HepG2 (cell line): ENCODE measurements around the gene IRF4. TPM values are rescaled to one million over a fixed set of nuclear protein-coding genes. Genes with fewer than 3 reads are reported as not detected.
A peak's percentile ranks its signal among the peaks of the same experiment; 100 is the strongest.

Experiments
- ATAC-seq: fragments of 200-7000 bp; cut with Tn5 transposase; 3 replicates; pipeline ENCODE4 v1.9.1; 2020; ENCODE audit warnings: mild to moderate bottlenecking, moderate library complexity
- BruUV-seq: library from RNA; stranded (reverse); fragments of 400-500 nt; replicated peaks from 2 replicates; lab custom pipeline; 2021; lab: Mats Ljungman, UMichigan
- CTCF ChIA-PET: fragments of 300-600 bp; formaldehyde crosslinking; extraction: SDS; loops from one replicate; lab custom pipeline; 2021; ENCODE audit warnings: low total read pairs, inconsistent platforms, low intra/inter-chr PET ratio; lab: Yijun Ruan, JAX
- POLR2A ChIA-PET: fragments of 350-600 bp; sonication (Branson Sonifier 250); formaldehyde crosslinking; loops from one replicate; lab custom pipeline; 2020; ENCODE audit warnings: antibody characterized with exemption, inconsistent platforms; lab: Yijun Ruan, JAX
- DNase-seq: peaks from one replicate; pipeline ENCODE4 v3.0.0-alpha.2; 2015; ENCODE audit warnings: low spot score
- FAIRE-seq: peaks from 3 replicates; lab custom pipeline; 2011; peaks lifted over from hg19 to GRCh38; lab: Jason Lieb, UNC
- H2AFZ ChIP-seq: one replicate; pipeline ENCODE4 v1.6.1; 2011; ENCODE audit warnings: low read length, inconsistent platforms
- H3K27ac ChIP-seq: fragments of 300-600 bp; 3 replicates; pipeline ENCODE4 v1.8.0; 2011; ENCODE audit warnings: mixed run types, mild to moderate bottlenecking, mixed read lengths, low read length, inconsistent platforms; ENCODE audit not compliant: insufficient read depth; ENCODE audit errors: extremely low read length
- H3K27me3 ChIP-seq, 2 experiments: fragments of 200-600 bp in 1 of 2; 2 replicates in 1 of 2; 3 replicates in 1 of 2; pipeline versions ENCODE4 v1.6.0 to v1.8.0; 2011; ENCODE audit warnings: low read length in 2 of 2, mild to moderate bottlenecking in 2 of 2, moderate library complexity in 2 of 2, inconsistent platforms in 1 of 2; ENCODE audit not compliant: insufficient read depth in 2 of 2, control insufficient read depth in 1 of 2
- H3K36me3 ChIP-seq, 2 experiments: fragments of 200-600 bp in 1 of 2; replicated peaks in 1 of 2; 2 replicates in 1 of 2; 3 replicates in 1 of 2; pipeline versions ENCODE4 v1.5.1 to v1.8.0; 2011; ENCODE audit warnings: low read length in 2 of 2, inconsistent platforms in 1 of 2; ENCODE audit not compliant: insufficient read depth in 2 of 2, control insufficient read depth in 1 of 2
- H3K4me1 ChIP-seq: 2 replicates; pipeline ENCODE4 v1.5.1; 2012; ENCODE audit warnings: low read length, inconsistent platforms; ENCODE audit not compliant: insufficient read depth
- H3K4me2 ChIP-seq: 2 replicates; pipeline ENCODE4 v1.6.0; 2011; ENCODE audit warnings: low read depth, low read length, inconsistent platforms
- H3K4me3 ChIP-seq, 3 experiments: fragments of 200-600 bp in 1 of 3; sonication (generic), shearing (Covaris generic) in 1 of 3; replicated peaks in 1 of 3; 2 replicates each; pipeline ENCODE4 v1.5.1; 2011 to 2016; ENCODE audit warnings: low read length in 3 of 3, inconsistent platforms in 2 of 3, low read depth in 2 of 3, mild to moderate bottlenecking in 2 of 3, control low read depth in 1 of 3, mixed read lengths in 1 of 3; ENCODE audit not compliant: insufficient read depth in 1 of 3
- H3K79me2 ChIP-seq: one replicate; pipeline ENCODE4 v1.6.1; 2011; ENCODE audit warnings: low read length, inconsistent platforms; ENCODE audit not compliant: insufficient read depth
- H3K9ac ChIP-seq: 2 replicates; pipeline ENCODE4 v1.6.0; 2011; ENCODE audit warnings: mild to moderate bottlenecking, low read depth, low read length, inconsistent platforms; ENCODE audit not compliant: insufficient read depth
- H3K9me3 ChIP-seq: 2 replicates; pipeline ENCODE4 v1.5.1; 2012; ENCODE audit warnings: mild to moderate bottlenecking, low read length
- H4K20me1 ChIP-seq: 2 replicates; pipeline ENCODE4 v1.6.0; 2011; ENCODE audit warnings: inconsistent platforms, mild to moderate bottlenecking, low read length, moderate library complexity; ENCODE audit not compliant: insufficient read depth
- JDP2 ChIP-seq: sonication (generic); formaldehyde crosslinking; IDR thresholded peaks from 2 replicates; pipeline ENCODE4 v1.8.1; 2022; ENCODE audit warnings: missing genetic modification reagents, borderline replicate concordance
- KLF12 ChIP-seq: sonication (generic); formaldehyde crosslinking; IDR thresholded peaks from 2 replicates; pipeline ENCODE4 v1.4.0; 2020; ENCODE audit warnings: missing genetic modification reagents, borderline replicate concordance
- RBM39 ChIP-seq: fragments of 200-400 bp; formaldehyde crosslinking; IDR thresholded peaks from one replicate; pipeline ENCODE4 v1.6.1; 2018; ENCODE audit warnings: antibody characterized with exemption, mild to moderate bottlenecking, low read depth, low read length; ENCODE audit not compliant: poor library complexity, severe bottlenecking
- ZNF790 ChIP-seq: sonication (generic); formaldehyde crosslinking; IDR thresholded peaks from 2 replicates; pipeline ENCODE4 v1.8.0; 2022; ENCODE audit warnings: missing genetic modification reagents, mild to moderate bottlenecking, borderline replicate concordance
- ZNF841 ChIP-seq: sonication (generic); formaldehyde crosslinking; IDR thresholded peaks from 2 replicates; pipeline ENCODE4 v1.8.1; 2023; ENCODE audit warnings: missing genetic modification reagents, borderline replicate concordance
- WGBS: methylation state at CpG from one replicate; pipeline ENCODE4 v1.1.6; 2017; ENCODE audit warnings: low lambda C conversion rate; 5-methylcytosine and 5-hydroxymethylcytosine counted together
- in situ Hi-C: cut with HindIII; loops from 2 replicates; pipeline ENCODE4 v1.10.0; 2017; ENCODE audit warnings: low pct_unique_long_range_greater_than_20kb; ENCODE audit not compliant: extremely low pct_ligation_motif_present
- intact Hi-C: fragments of 100-400 bp; cut with micrococcal nuclease; formaldehyde crosslinking; loops from one replicate; pipeline ENCODE4 v1.10.0; 2022; ENCODE audit not compliant: unreplicated experiment
- polyA plus RNA-seq, 8 experiments: library from polyadenylated mRNA; depleted of rRNA in 3 of 8; stranded (reverse) in 7 of 8; unstranded in 1 of 8; fragments of >200 nt; fragmentation: Illumina TruSeq in 4 of 8; extraction: Trizol in 4 of 8; gene quantifications; 2 replicates each; pipeline versions ENCODE4 v1.2.1 to v1.2.3, GENCODE V29; 2011 to 2016; ENCODE audit warnings: low read depth in 4 of 8, missing spikeins in 1 of 8, mixed read lengths in 1 of 8; ENCODE audit not compliant: insufficient read depth in 1 of 8
- total RNA-seq, 5 experiments: library from RNA; depleted of rRNA; stranded (reverse); fragments of >200 nt; fragmentation: Illumina TruSeq; extraction: Trizol; gene quantifications; 2 replicates each; pipeline ENCODE4 v1.2.3, GENCODE V29; 2016; ENCODE audit warnings: low read depth in 1 of 5
- TF ChIP-seq, protein P1 (sequence below): fragments of 450-650 bp; IDR thresholded peaks from 2 replicates; pipeline ENCODE4 v1.6.1; 2016

IRF4 gene
- total and polyA plus RNA-seq, 2 of the 13 experiments (the other 11 are each of a cell fraction or from before 2014, with no cell fraction given) = 0.07 to 0.09 TPM

DNA sequence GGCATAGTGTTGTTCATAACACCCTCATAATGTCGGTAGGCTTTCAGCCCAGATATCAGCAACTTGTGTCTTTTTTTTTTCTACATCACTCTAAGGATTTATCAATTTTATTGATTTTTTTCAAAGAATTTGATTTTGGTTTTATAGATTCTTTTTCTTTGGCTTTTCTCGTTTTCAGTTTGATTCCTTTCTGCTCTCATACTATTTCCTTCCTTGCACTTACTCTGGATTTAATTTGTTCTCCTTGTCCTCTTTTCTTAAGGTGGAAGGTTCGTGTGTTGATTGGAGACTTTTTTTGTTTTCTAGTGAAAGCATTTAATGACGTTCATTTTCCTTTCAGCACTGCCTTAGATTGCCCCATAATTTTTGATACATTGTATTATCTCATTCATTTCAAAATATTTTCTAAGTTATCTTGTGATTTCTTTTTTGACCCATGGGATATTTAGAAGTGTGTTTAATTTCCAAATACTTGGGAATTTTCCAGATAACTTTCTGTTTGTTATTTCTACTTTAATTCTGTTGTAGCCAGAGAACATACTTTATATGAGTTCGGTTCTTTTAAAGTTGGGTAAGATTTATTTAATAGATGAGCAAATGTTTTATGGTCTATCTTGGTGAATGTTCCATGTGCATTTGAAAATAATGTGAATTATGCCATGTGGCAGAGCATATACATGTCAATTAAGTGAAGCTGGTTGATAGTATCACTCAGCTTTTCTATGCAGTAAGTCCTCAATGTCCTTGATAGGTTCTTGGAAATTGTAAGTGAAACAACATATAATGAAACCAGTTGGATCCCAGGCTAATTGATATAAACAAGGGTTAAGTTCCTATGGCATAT lies 62.8 kb downstream of the IRF4 start:
- FAIRE-seq = no peak
- peaks cover 5 to 48% of the 10 kb centered on the region in 2 experiments; a peak in 4 of 5 replicates for H3K27me3 ChIP-seq
- no peaks in the 10 kb centered on the region for H3K36me3 ChIP-seq
- no peak overlapping the region for H3K4me3 ChIP-seq
- no peaks in the 10 kb centered on the region; the same call in 1 of the 2 replicates for H4K20me1 ChIP-seq
- ATAC-seq = no peak
- intact Hi-C loops = no loop called here
- ChIA-PET CTCF (no interaction called here), POLR2A (no interaction called here)
- BruUV-seq = no TSS peak
- no peak overlapping the region for H3K9ac ChIP-seq
- no peak overlapping the region for H3K27ac ChIP-seq
- no peak overlapping the region for H2AFZ ChIP-seq
- no peaks in the 10 kb centered on the region for H3K79me2 ChIP-seq
- no peak overlapping the region for H3K4me2 ChIP-seq
- H3K4me1 ChIP-seq = no peaks in the 10 kb centered on the region
- no peaks in the 10 kb centered on the region for H3K9me3 ChIP-seq
- TF ChIP-seq ZNF841 (CRISPR knock-in tag) (no peak), ZNF790 (no peak), RBM39 (no peak), KLF12 (CRISPR knock-in tag) (no peak), JDP2 (CRISPR knock-in tag) (no peak)
- TF ChIP-seq, protein P1, sequence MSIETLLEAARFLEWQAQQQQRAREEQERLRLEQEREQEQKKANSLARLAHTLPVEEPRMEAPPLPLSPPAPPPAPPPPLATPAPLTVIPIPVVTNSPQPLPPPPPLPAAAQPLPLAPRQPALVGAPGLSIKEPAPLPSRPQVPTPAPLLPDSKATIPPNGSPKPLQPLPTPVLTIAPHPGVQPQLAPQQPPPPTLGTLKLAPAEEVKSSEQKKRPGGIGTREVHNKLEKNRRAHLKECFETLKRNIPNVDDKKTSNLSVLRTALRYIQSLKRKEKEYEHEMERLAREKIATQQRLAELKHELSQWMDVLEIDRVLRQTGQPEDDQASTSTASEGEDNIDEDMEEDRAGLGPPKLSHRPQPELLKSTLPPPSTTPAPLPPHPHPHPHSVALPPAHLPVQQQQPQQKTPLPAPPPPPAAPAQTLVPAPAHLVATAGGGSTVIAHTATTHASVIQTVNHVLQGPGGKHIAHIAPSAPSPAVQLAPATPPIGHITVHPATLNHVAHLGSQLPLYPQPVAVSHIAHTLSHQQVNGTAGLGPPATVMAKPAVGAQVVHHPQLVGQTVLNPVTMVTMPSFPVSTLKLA = peak; percentile 93
- no peak for DNase-seq
- in situ Hi-C loops = no loop called here
- 5% methylated on average over 5 of the region's 5 CpGs for WGBS
